Measurements from ENCODE around the gene HRAS. TPM values are rescaled to one million over a fixed set of nuclear protein-coding genes. Genes with fewer than 3 reads are reported as not detected.

Gene HRAS
- polyA plus RNA-seq, 2 of the 4 experiments (the other 2 are of a cell fraction), result 56.3 to 86.9 TPM

DNA sequence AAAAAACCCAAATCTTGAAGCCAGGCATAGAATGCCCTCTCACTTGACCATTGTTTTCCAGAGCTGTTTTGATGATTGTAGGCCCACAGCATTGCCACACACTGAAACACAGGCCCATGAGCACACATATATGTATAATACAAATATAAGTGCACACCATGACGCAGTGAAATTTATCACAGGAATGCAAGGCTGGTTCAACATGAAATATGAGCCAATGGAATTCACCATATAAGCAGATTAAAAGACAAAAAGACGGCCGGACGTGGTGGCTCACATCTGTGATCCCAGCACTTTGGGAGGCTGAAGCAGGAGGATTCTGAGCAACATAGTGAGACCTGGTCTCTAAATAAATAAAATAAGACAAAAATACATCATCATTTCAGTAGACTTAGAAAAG lies 19.0 kb downstream of the HRAS start:
- ChIA-PET CTCF (no interaction called here), POLR2A (no interaction called here)
- DNase-seq (ENCODE audit: low read depth in 1 of 2, low spot score in 1 of 2) (no peak), FAIRE-seq (no peak), ATAC-seq (no peak)
- H3K4me1 ChIP-seq, result peaks cover 5% of the 10 kb centered on the region; the same call in 1 of the 3 replicates
- H3K27ac ChIP-seq, result no peak overlapping the region
- TF ChIP-seq HOXA7 (CRISPR knock-in tag; IDR thresholded peaks at IDR 0.05) (no peak), GATA3 (IDR thresholded peaks at IDR 0.05; ENCODE audit: borderline replicate concordance) (no peak), SMC3 (IDR thresholded peaks at IDR 0.05) (no peak), HDAC2 (IDR thresholded peaks at IDR 0.05) (no peak), MYC (IDR thresholded peaks at IDR 0.05; ENCODE audit: borderline replicate concordance, low read length) (no peak), NPAS2 (CRISPR knock-in tag; IDR thresholded peaks at IDR 0.05; ENCODE audit: borderline replicate concordance) (no peak)
- TF ChIP-seq, protein P1, sequence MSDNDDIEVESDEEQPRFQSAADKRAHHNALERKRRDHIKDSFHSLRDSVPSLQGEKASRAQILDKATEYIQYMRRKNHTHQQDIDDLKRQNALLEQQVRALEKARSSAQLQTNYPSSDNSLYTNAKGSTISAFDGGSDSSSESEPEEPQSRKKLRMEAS (IDR thresholded peaks at IDR 0.05), result no peak
- peaks cover 15% of the 10 kb centered on the region for H3K9me3 ChIP-seq
- 94% methylated on average over 4 of the region's 4 CpGs for WGBS (ENCODE audit: missing lambda C conversion rate)
- H3K4me2 ChIP-seq, result no peak overlapping the region
- H3K4me3 ChIP-seq, result no peak overlapping the region

DNA sequence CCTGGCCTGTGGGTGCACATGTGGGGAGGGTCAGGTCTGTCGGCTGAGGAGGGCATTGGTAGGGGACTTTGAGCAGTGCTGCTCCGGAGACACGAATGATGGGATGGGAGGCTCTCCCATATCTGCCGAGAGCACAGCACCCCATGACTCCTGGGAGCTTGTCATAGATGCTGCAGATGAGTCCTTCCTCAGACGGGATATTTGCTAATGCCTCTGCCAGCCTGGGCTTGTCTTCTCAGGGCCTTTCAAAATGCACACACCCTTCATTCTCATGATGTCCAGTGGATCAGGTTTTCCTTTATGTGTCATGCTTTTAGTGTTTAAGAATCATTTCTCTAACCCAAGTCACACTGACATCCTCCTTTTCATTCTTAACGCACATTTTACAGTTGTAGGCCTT lies 20.2 kb downstream of the HRAS start:
- no peak for ATAC-seq
- FAIRE-seq, result no peak
- CTCF ChIA-PET, result interaction anchor here (1.5 kb wide), 1 partner anchor 67 kb away, joined by 9 read pairs; no protein-coding TSS in a partner anchor

DNA sequence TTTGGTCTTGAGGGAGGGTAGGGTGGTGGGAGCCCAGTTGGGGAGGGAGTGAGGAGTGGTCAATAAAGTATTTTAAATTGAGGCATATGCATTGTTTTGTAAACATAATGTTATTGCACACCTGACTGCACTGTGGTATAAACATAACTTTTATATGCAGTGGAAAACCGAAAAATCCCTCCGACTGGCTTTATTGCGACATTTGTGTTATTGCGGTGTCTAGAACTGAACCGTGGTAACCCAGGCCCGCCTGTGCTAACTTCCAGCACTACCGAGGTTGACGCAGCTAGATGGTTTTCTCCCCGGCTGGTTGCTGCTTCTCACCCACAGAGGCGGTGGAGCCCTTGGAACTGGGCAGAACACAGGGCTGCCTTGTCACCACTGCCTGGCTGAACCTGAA lies 20.8 kb downstream of the HRAS start:
- H3K4me3 ChIP-seq, result no peak overlapping the region
- WGBS (ENCODE audit: missing lambda C conversion rate), result 94% methylated on average over 10 of the region's 10 CpGs
- no peak overlapping the region for H3K4me2 ChIP-seq
- TF ChIP-seq CEBPB (IDR thresholded peaks at IDR 0.05) (peak in 1 of 2 experiments; percentile 41; a peak in 1 of 4 replicates), RAD21 (conservative IDR thresholded peaks at IDR 0.05 in 1 of 2, IDR thresholded peaks at IDR 0.05 in 1 of 2) (no peak)
- CTCF ChIA-PET, result interaction anchor here (1.5 kb wide), 1 partner anchor 66 kb away, joined by 9 read pairs; no protein-coding TSS in a partner anchor
- peaks cover 5% of the 10 kb centered on the region; the same call in 1 of the 3 replicates for H3K4me1 ChIP-seq
- H3K9me3 ChIP-seq, result peaks cover 15% of the 10 kb centered on the region
- POLR2A ChIA-PET, result no interaction called here
- no peak overlapping the region for H3K27ac ChIP-seq
- no peak for FAIRE-seq
- no peak for ATAC-seq
- DNase-seq (ENCODE audit: low read depth in 1 of 2, low spot score in 1 of 2), result no peak

More for the DNA sequence above, 20.2 kb downstream of the HRAS start:
- 87% methylated on average over 6 of the region's 6 CpGs for WGBS (ENCODE audit: missing lambda C conversion rate)
- POLR2A ChIA-PET, result no interaction called here
- Histone ChIP-seq H3K4me1 (peaks cover 5% of the 10 kb centered on the region; the same call in 1 of the 3 replicates), H3K4me3 (no peak overlapping the region), H3K4me2 (no peak overlapping the region), H3K9me3 (peaks cover 15% of the 10 kb centered on the region), H3K27ac (no peak overlapping the region)
- no peak for DNase-seq (ENCODE audit: low read depth in 1 of 2, low spot score in 1 of 2)
- TF ChIP-seq, protein P1 (IDR thresholded peaks at IDR 0.05), result no peak
- no peak for TF ChIP-seq POLR2AphosphoS2 (conservative IDR thresholded peaks at IDR 0.05; ENCODE audit: low read length)
- no peak for TF ChIP-seq KDM5A (IDR thresholded peaks at IDR 0.05)
- TF ChIP-seq ZNF302 (CRISPR knock-in tag; IDR thresholded peaks at IDR 0.05), result no peak
- TF ChIP-seq RNF2 (IDR thresholded peaks at IDR 0.05; ENCODE audit: borderline replicate concordance, low read depth), result no peak
- no peak for TF ChIP-seq SREBF2 (IDR thresholded peaks at IDR 0.05)
- TF ChIP-seq, protein P2, sequence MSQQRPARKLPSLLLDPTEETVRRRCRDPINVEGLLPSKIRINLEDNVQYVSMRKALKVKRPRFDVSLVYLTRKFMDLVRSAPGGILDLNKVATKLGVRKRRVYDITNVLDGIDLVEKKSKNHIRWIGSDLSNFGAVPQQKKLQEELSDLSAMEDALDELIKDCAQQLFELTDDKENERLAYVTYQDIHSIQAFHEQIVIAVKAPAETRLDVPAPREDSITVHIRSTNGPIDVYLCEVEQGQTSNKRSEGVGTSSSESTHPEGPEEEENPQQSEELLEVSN (IDR thresholded peaks at IDR 0.05; ENCODE audit: borderline replicate concordance, low read depth), result no peak
- no peak for TF ChIP-seq CHD2 (IDR thresholded peaks at IDR 0.05; ENCODE audit: low read length, partially characterized antibody)
- TF ChIP-seq HDAC2 (IDR thresholded peaks at IDR 0.05), result no peak
- TF ChIP-seq EHF (CRISPR knock-in tag; IDR thresholded peaks at IDR 0.05), result no peak
- TF ChIP-seq, protein P3, sequence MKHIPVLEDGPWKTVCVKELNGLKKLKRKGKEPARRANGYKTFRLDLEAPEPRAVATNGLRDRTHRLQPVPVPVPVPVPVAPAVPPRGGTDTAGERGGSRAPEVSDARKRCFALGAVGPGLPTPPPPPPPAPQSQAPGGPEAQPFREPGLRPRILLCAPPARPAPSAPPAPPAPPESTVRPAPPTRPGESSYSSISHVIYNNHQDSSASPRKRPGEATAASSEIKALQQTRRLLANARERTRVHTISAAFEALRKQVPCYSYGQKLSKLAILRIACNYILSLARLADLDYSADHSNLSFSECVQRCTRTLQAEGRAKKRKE (CRISPR knock-in tag; IDR thresholded peaks at IDR 0.05; ENCODE audit: low read depth), result no peak
- no peak for TF ChIP-seq FOSB (CRISPR knock-in tag; IDR thresholded peaks at IDR 0.05)
- TF ChIP-seq FOSL2 (IDR thresholded peaks at IDR 0.05), result no peak
- TF ChIP-seq FOSL2 (CRISPR knock-in tag; IDR thresholded peaks at IDR 0.05), result no peak
- TF ChIP-seq, protein P4, sequence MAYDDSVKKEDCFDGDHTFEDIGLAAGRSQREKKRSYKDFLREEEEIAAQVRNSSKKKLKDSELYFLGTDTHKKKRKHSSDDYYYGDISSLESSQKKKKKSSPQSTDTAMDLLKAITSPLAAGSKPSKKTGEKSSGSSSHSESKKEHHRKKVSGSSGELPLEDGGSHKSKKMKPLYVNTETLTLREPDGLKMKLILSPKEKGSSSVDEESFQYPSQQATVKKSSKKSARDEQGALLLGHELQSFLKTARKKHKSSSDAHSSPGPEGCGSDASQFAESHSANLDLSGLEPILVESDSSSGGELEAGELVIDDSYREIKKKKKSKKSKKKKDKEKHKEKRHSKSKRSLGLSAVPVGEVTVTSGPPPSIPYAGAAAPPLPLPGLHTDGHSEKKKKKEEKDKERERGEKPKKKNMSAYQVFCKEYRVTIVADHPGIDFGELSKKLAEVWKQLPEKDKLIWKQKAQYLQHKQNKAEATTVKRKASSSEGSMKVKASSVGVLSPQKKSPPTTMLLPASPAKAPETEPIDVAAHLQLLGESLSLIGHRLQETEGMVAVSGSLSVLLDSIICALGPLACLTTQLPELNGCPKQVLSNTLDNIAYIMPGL (CRISPR knock-in tag; IDR thresholded peaks at IDR 0.05; ENCODE audit: borderline replicate concordance), result no peak

Data from A549 (cell line).